Loucy (cell line): ENCODE results near the gene MRPS2.

Experiments used
- H2AFZ ChIP-seq: fragments of 200-600 bp; sonication (generic); 2 replicates; pipeline ENCODE4 v1.6.0; 2016; ENCODE audit warnings: antibody characterized with exemption, mild to moderate bottlenecking, low read length, moderate library complexity
- H3F3A ChIP-seq: fragments of 200-600 bp; 2 replicates; pipeline ENCODE4 v1.6.0; 2016; ENCODE audit warnings: antibody characterized with exemption, low read depth, mild to moderate bottlenecking
- H3K27me3 ChIP-seq: fragments of 200-600 bp; sonication (generic); 2 replicates; pipeline ENCODE4 v1.6.1; 2014; ENCODE audit warnings: low read length, mild to moderate bottlenecking; ENCODE audit not compliant: insufficient read depth, poor library complexity, severe bottlenecking
- H3K36me3 ChIP-seq: fragments of 200-600 bp; sonication (generic); 2 replicates; pipeline ENCODE4 v1.6.1; 2016; ENCODE audit warnings: low read length; ENCODE audit not compliant: insufficient read depth
- H3K4me1 ChIP-seq: fragments of 200-600 bp; sonication (generic); 2 replicates; pipeline ENCODE4 v1.5.1; 2014; ENCODE audit warnings: low read length, mild to moderate bottlenecking; ENCODE audit not compliant: insufficient read depth, poor library complexity, severe bottlenecking
- H3K4me2 ChIP-seq: fragments of 200-600 bp; sonication (generic); 2 replicates; pipeline ENCODE4 v1.6.0; 2014; ENCODE audit warnings: antibody characterized with exemption, low read length, low read depth, mild to moderate bottlenecking; ENCODE audit not compliant: poor library complexity, severe bottlenecking
- H3K4me3 ChIP-seq: fragments of 200-600 bp; sonication (generic); 2 replicates; pipeline ENCODE4 v1.5.1; 2014; ENCODE audit warnings: low read length, mild to moderate bottlenecking, mixed read lengths; ENCODE audit not compliant: poor library complexity, severe bottlenecking
- H3K79me2 ChIP-seq: fragments of 200-600 bp; sonication (generic); 2 replicates; pipeline ENCODE4 v1.6.1; 2014; ENCODE audit warnings: low read length; ENCODE audit not compliant: insufficient read depth
- H3K9ac ChIP-seq: fragments of 200-600 bp; sonication (generic); 2 replicates; pipeline ENCODE4 v1.6.0; 2014; ENCODE audit warnings: mild to moderate bottlenecking, low read depth, low read length, moderate library complexity; ENCODE audit not compliant: poor library complexity, severe bottlenecking
- H3K9me2 ChIP-seq: fragments of 200-600 bp; sonication (generic); replicated peaks from 2 replicates; pipeline ENCODE4 v1.6.1; 2016; ENCODE audit warnings: low read depth, low read length, mixed read lengths
- H3K9me3 ChIP-seq: fragments of 200-600 bp; sonication (generic); 2 replicates; pipeline ENCODE4 v1.6.1; 2014; ENCODE audit warnings: mild to moderate bottlenecking, antibody characterized with exemption, low read length, low read depth; ENCODE audit not compliant: insufficient read depth
- H4K20me1 ChIP-seq: fragments of 200-600 bp; sonication (generic); 2 replicates; pipeline ENCODE4 v1.6.0; 2014; ENCODE audit warnings: antibody characterized with exemption, low read length, mild to moderate bottlenecking; ENCODE audit not compliant: insufficient read depth, poor library complexity, severe bottlenecking
- CTCF ChIP-seq: fragments of 200-600 bp; sonication (generic); conservative IDR thresholded peaks from 2 replicates; pipeline ENCODE4 v1.5.1; 2014; ENCODE audit warnings: mild to moderate bottlenecking, antibody characterized with exemption, low read length
- EZH2phosphoT487 ChIP-seq: fragments of 200-600 bp; IDR thresholded peaks from 2 replicates; pipeline ENCODE4 v1.6.1; 2018; ENCODE audit warnings: antibody characterized with exemption, mild to moderate bottlenecking, moderate library complexity, borderline replicate concordance

The MRPS2 gene

GRCh38 chr9:135476561-135477355 lies 23.7 kb upstream of the MRPS2 start:
- no peaks in the 10 kb centered on the region for H3K79me2 ChIP-seq

GRCh38 chr9:135478191-135478590 lies 22.3 kb upstream of the MRPS2 start:
- H2AFZ ChIP-seq, result no peak overlapping the region
- no peaks in the 10 kb centered on the region for H3K36me3 ChIP-seq
- no peaks in the 10 kb centered on the region for H3F3A ChIP-seq
- TF ChIP-seq CTCF, result no peak
- TF ChIP-seq EZH2phosphoT487, result no peak
- no peak overlapping the region for H3K9ac ChIP-seq
- H3K79me2 ChIP-seq, result no peaks in the 10 kb centered on the region
- no peak overlapping the region for H3K4me3 ChIP-seq
- no peaks in the 10 kb centered on the region for H3K9me3 ChIP-seq
- H3K27me3 ChIP-seq, result no peaks in the 10 kb centered on the region
- no peaks in the 10 kb centered on the region for H3K4me1 ChIP-seq
- H3K9me2 ChIP-seq, result no peaks in the 10 kb centered on the region
- no peaks in the 10 kb centered on the region for H4K20me1 ChIP-seq
- H3K4me2 ChIP-seq, result no peak overlapping the region

More at GRCh38 chr9:135476561-135477355, 23.7 kb upstream of the MRPS2 start:
- H3K4me1 ChIP-seq, result no peaks in the 10 kb centered on the region
- H3K27me3 ChIP-seq, result no peaks in the 10 kb centered on the region
- H3K9ac ChIP-seq, result no peak overlapping the region
- no peaks in the 10 kb centered on the region for H3K36me3 ChIP-seq
- no peaks in the 10 kb centered on the region for H3F3A ChIP-seq
- no peaks in the 10 kb centered on the region for H3K9me3 ChIP-seq
- H3K9me2 ChIP-seq, result no peaks in the 10 kb centered on the region
- H2AFZ ChIP-seq, result no peak overlapping the region
- no peak overlapping the region for H3K4me2 ChIP-seq
- no peak for TF ChIP-seq EZH2phosphoT487
- TF ChIP-seq CTCF, result no peak
- no peak overlapping the region for H3K4me3 ChIP-seq
- no peaks in the 10 kb centered on the region for H4K20me1 ChIP-seq

DNA sequence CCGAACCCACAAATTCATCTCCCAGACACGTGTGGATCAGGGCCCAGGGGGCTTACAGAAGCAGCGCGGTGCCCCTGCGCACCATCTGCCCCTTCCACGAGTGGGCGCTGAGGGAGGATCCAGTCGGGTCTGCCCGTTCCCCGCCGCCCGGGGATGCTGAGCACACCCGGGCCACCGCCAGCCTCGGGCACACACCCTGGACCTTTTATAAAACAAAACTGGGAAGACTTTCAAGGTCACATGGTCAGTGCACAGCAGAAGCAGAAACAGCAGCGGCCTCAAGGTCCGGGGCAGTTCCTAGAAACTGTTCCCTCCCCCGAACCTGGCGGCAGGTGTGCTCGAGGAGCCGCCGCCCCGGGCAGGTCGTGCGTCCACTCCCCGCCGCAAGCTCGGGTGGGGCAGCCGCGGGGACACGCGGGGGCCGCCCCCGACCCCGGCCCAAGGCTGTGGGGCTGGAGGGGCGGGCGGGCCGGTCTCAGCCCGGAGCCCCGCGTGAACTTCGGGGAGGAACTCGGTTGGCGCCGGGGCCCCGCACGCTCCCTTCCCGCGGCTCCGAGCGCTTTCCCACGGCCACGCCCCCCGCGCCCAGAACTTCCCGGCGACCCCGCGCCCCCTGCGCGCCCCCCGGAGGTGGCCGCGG lies 21.5 kb upstream of the MRPS2 start:
- H2AFZ ChIP-seq, result no peak overlapping the region
- no peak overlapping the region for H3K9ac ChIP-seq
- no peaks in the 10 kb centered on the region for H4K20me1 ChIP-seq
- H3K36me3 ChIP-seq, result no peaks in the 10 kb centered on the region
- no peaks in the 10 kb centered on the region for H3K4me1 ChIP-seq
- H3K79me2 ChIP-seq, result no peaks in the 10 kb centered on the region
- no peaks in the 10 kb centered on the region for H3K27me3 ChIP-seq
- H3F3A ChIP-seq, result no peaks in the 10 kb centered on the region
- no peaks in the 10 kb centered on the region for H3K9me2 ChIP-seq
- no peak overlapping the region for H3K4me3 ChIP-seq
- no peak overlapping the region for H3K4me2 ChIP-seq
- H3K9me3 ChIP-seq, result no peaks in the 10 kb centered on the region
- TF ChIP-seq EZH2phosphoT487 (no peak), CTCF (no peak)
